Panc1 (cell line): ENCODE data around the gene STX18. TPM values are rescaled to one million over a fixed set of nuclear protein-coding genes. Genes with fewer than 3 reads are reported as not detected.

Experiments
- ATAC-seq: fragments of 200-7000 bp; cut with Tn5 transposase; 2 replicates; pipeline ENCODE4 v1.9.1; 2020; ENCODE audit warnings: mild to moderate bottlenecking, moderate library complexity
- BruUV-seq: library from RNA; stranded (reverse); fragments of 400-500 nt; replicated peaks from 2 replicates; lab custom pipeline; 2021; lab: Mats Ljungman, UMichigan
- CTCF ChIA-PET: fragments of 300-600 bp; sonication (Branson Sonifier 250); formaldehyde crosslinking; loops from one replicate; lab custom pipeline; 2022; ENCODE audit warnings: antibody characterized with exemption; lab: Charles Lee
- POLR2A ChIA-PET: fragments of 300-600 bp; sonication (Branson Sonifier 250); formaldehyde crosslinking; loops from one replicate; lab custom pipeline; 2022; ENCODE audit warnings: antibody characterized with exemption; lab: Charles Lee
- DNase-seq: peaks from one replicate; pipeline ENCODE4 v3.0.0-alpha.2; 2010; ENCODE audit warnings: low read depth, low spot score
- H3K27ac ChIP-seq: 2 replicates; pipeline ENCODE4 v1.5.1; 2011; ENCODE audit warnings: mild to moderate bottlenecking, low read length, inconsistent platforms
- H3K27me3 ChIP-seq: fragments of 200-500 bp; sonication (Bioruptor generic); 2 replicates; pipeline ENCODE4 v1.6.0; 2014; ENCODE audit warnings: low read length, inconsistent platforms; ENCODE audit not compliant: control insufficient read depth, insufficient read depth
- H3K36me3 ChIP-seq: fragments of 200-500 bp; sonication (Bioruptor generic); 2 replicates; pipeline ENCODE4 v1.5.1; 2014; ENCODE audit warnings: inconsistent platforms, mild to moderate bottlenecking, low read length, moderate library complexity; ENCODE audit not compliant: control insufficient read depth, insufficient read depth
- H3K4me1 ChIP-seq: 2 replicates; pipeline ENCODE4 v1.5.1; 2011; ENCODE audit warnings: inconsistent platforms, mild to moderate bottlenecking, low read length, moderate library complexity; ENCODE audit not compliant: control insufficient read depth, insufficient read depth
- H3K4me3 ChIP-seq, 2 experiments: 2 replicates each; pipeline ENCODE4 v1.5.1; 2011 to 2012; ENCODE audit warnings: low read depth in 2 of 2, low read length in 2 of 2, mild to moderate bottlenecking in 2 of 2, inconsistent platforms in 1 of 2, moderate library complexity in 1 of 2
- H3K9me3 ChIP-seq: fragments of 200-500 bp; sonication (Bioruptor generic); 2 replicates; pipeline ENCODE4 v1.5.1; 2014; ENCODE audit warnings: low read depth, mild to moderate bottlenecking, inconsistent platforms, low read length, moderate library complexity; ENCODE audit not compliant: control insufficient read depth, insufficient read depth
- POLR2AphosphoS5 ChIP-seq: IDR thresholded peaks from 2 replicates; pipeline ENCODE4 v1.6.1; 2012; ENCODE audit warnings: mild to moderate bottlenecking, low read depth, low read length, moderate library complexity
- REST ChIP-seq, 2 experiments: IDR thresholded peaks; 2 replicates each; pipeline ENCODE4 v1.6.1; 2011 to 2012; ENCODE audit warnings: low read depth in 2 of 2, control low read depth in 1 of 2, low read length in 1 of 2, mild to moderate bottlenecking in 1 of 2, moderate library complexity in 1 of 2; ENCODE audit not compliant: insufficient read depth in 1 of 2
- SIN3A ChIP-seq: IDR thresholded peaks from 2 replicates; pipeline ENCODE4 v1.6.1; 2012; ENCODE audit warnings: low read depth, mild to moderate bottlenecking, low read length, moderate library complexity, borderline replicate concordance; ENCODE audit not compliant: insufficient read depth
- TCF7L2 ChIP-seq: IDR thresholded peaks from 2 replicates; pipeline ENCODE4 v1.6.1; 2011; ENCODE audit warnings: mild to moderate bottlenecking, low read depth, low read length, inconsistent platforms
- in situ Hi-C: cut with HindIII; loops from 2 replicates; pipeline ENCODE4 v1.10.0; 2016; ENCODE audit warnings: low sequenced_read_pairs, low pct_unique_long_range_greater_than_20kb
- intact Hi-C: fragments of 100-400 bp; cut with micrococcal nuclease; formaldehyde crosslinking; loops from one replicate; pipeline ENCODE4 v1.10.0; 2022; ENCODE audit not compliant: unreplicated experiment
- total RNA-seq: library from RNA; stranded (reverse); gene quantifications from one replicate; pipeline ENCODE4 v1.2.1, GENCODE V29; 2021; ENCODE audit not compliant: unreplicated experiment
- TF ChIP-seq, protein P1 (sequence below): fragments of 450-650 bp; IDR thresholded peaks from 2 replicates; pipeline ENCODE4 v1.5.1; 2017; ENCODE audit warnings: mild to moderate bottlenecking

STX18 gene
- total RNA-seq, 1 experiment from 2014 or later: 15.0 TPM

DNA sequence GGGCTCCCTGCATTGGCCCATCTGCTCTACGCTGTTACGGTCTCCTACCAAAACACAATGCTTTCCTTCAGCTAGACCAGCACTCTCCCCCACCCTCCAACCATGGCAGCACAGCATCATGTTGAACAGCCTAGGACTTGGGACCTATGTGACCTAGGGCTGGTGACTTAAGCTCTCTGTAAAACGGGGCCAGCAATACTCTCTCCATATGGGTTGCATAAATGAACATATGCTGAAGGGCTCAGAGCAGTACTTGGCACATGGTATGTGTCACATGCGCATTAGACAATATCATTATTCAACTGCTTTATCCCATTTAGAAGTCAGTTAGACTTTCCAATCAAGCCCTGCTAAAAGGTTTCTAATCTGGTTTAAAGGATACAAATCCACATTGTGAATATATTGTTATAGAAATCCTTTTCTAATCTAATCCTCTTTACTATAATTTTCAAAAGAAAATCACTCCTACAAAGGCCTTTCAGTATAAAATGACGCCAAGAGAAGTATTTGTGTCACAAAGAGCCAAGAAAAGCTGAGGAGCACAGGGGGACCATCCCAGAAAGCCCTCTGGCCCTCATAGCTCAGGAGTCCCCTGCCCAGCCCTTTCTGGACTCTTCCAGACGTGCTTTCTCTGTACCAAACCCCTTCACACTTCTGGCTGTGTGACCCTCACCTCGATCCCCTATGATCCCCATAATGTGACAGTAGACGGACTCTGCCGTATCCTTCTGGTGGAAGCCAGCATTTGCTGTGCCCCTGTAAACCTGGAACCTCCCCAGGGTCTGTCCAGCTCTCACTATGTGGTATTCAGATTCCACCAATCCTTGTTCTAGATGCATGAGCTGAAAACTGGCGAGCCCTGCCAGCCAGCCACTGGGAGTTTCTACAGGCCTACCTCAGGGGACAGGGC, 112.6 kb downstream of the STX18 start:
- Histone ChIP-seq H3K36me3 (no peaks in the 10 kb centered on the region), H3K27ac (no peak overlapping the region), H3K9me3 (no peaks in the 10 kb centered on the region), H3K4me3 (no peak overlapping the region), H3K4me1 (no peaks in the 10 kb centered on the region), H3K27me3 (no peaks in the 10 kb centered on the region)
- no peak for DNase-seq
- TF ChIP-seq, protein P1, sequence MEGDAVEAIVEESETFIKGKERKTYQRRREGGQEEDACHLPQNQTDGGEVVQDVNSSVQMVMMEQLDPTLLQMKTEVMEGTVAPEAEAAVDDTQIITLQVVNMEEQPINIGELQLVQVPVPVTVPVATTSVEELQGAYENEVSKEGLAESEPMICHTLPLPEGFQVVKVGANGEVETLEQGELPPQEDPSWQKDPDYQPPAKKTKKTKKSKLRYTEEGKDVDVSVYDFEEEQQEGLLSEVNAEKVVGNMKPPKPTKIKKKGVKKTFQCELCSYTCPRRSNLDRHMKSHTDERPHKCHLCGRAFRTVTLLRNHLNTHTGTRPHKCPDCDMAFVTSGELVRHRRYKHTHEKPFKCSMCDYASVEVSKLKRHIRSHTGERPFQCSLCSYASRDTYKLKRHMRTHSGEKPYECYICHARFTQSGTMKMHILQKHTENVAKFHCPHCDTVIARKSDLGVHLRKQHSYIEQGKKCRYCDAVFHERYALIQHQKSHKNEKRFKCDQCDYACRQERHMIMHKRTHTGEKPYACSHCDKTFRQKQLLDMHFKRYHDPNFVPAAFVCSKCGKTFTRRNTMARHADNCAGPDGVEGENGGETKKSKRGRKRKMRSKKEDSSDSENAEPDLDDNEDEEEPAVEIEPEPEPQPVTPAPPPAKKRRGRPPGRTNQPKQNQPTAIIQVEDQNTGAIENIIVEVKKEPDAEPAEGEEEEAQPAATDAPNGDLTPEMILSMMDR: no peak
- no peak for TF ChIP-seq POLR2AphosphoS5
- TF ChIP-seq SIN3A: no peak
- TF ChIP-seq REST (IDR thresholded peaks at IDR 0.05; ENCODE audit: insufficient read depth in 1 of 2, low read depth in 2 of 2, low read length in 1 of 2): no peak
- no peak for TF ChIP-seq TCF7L2
- intact Hi-C loops: no loop called here
- CTCF ChIA-PET: no interaction called here
- in situ Hi-C loops: no loop called here
- no peak for ATAC-seq
- POLR2A ChIA-PET: no interaction called here
- no TSS peak for BruUV-seq

GRCh38 chr4:4427886-4428285, 114.0 kb downstream of the STX18 start:
- no peak for ATAC-seq
- CTCF ChIA-PET: no interaction called here
- Histone ChIP-seq H3K27me3 (no peaks in the 10 kb centered on the region), H3K9me3 (no peaks in the 10 kb centered on the region), H3K27ac (no peak overlapping the region), H3K4me3 (no peak overlapping the region), H3K36me3 (no peaks in the 10 kb centered on the region), H3K4me1 (no peaks in the 10 kb centered on the region)
- POLR2A ChIA-PET: no interaction called here
- DNase-seq: no peak
- intact Hi-C loops (no loop called here), in situ Hi-C loops (no loop called here)
- no peak for TF ChIP-seq TCF7L2
- no peak for TF ChIP-seq SIN3A
- TF ChIP-seq, protein P1: no peak
- TF ChIP-seq REST (IDR thresholded peaks at IDR 0.05; ENCODE audit: insufficient read depth in 1 of 2, low read depth in 2 of 2, low read length in 1 of 2): no peak
- TF ChIP-seq POLR2AphosphoS5: no peak
- no TSS peak for BruUV-seq
